ENCODE measurements around the gene LONRF2. TPM values are rescaled to one million over a fixed set of nuclear protein-coding genes. Genes with fewer than 3 reads are reported as not detected.
"Not testable (repeated sequence)": the region's sequence is repeated elsewhere in the genome, so short reads cannot be mapped to it uniquely, and the experiment has no call there.

LONRF2 gene
- total and polyA plus RNA-seq, 2 of the 13 experiments (the other 11 are each of a cell fraction or from before 2014, with no cell fraction given), result not detected

DNA sequence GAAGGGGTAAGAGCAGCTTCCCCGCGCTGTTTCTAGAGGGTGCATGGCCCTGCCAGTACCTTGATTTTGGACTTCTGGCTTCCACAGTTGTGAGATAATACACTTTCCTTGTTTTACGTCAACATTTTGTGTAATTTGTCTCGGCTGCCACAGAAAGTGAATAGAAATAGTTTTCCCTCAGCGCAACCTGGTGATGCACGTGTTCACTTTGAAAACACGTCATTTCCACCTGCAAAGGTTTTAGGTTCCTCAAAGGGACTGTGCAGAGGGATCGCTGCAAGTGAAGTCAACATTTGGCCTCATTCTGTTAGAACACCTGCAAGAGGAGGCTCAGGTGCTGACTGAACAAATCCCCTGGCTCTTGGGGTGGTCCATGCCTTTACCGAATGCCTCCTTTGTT, 71.7 kb downstream of the LONRF2 start:
- FAIRE-seq (no peak), ATAC-seq (no peak), DNase-seq (ENCODE audit: low spot score) (no peak)
- Histone ChIP-seq H3K79me2 (ENCODE audit: insufficient read depth, low read length) (no peaks in the 10 kb centered on the region), H3K36me3 (replicated peaks in 1 of 2; ENCODE audit: control insufficient read depth in 1 of 2, insufficient read depth in 2 of 2, low read length in 2 of 2) (no peaks in the 10 kb centered on the region), H3K9me3 (ENCODE audit: low read length) (no peaks in the 10 kb centered on the region), H3K27ac (ENCODE audit: extremely low read length, insufficient read depth, low read length) (no peak overlapping the region), H3K4me2 (ENCODE audit: low read depth, low read length) (no peak overlapping the region), H3K27me3 (ENCODE audit: control insufficient read depth in 1 of 2, insufficient read depth in 2 of 2, low read length in 2 of 2) (peaks cover 2 to 9% of the 10 kb centered on the region in 2 experiments; a peak in 3 of 5 replicates), H2AFZ (ENCODE audit: low read length) (no peak overlapping the region), H4K20me1 (ENCODE audit: insufficient read depth, low read length) (no peaks in the 10 kb centered on the region), H3K4me3 (replicated peaks in 1 of 3; ENCODE audit: insufficient read depth in 1 of 3, low read depth in 2 of 3, low read length in 3 of 3) (no peak overlapping the region), H3K4me1 (ENCODE audit: insufficient read depth, low read length) (no peaks in the 10 kb centered on the region), H3K9ac (ENCODE audit: insufficient read depth, low read depth, low read length) (no peak overlapping the region)
- no TSS peak for BruUV-seq (replicated peaks)
- ChIA-PET CTCF (ENCODE audit: low intra/inter-chr PET ratio, low total read pairs) (no interaction called here), POLR2A (no interaction called here)
- TF ChIP-seq MBD4 (IDR thresholded peaks at IDR 0.05; ENCODE audit: borderline replicate concordance, low read length) (no peak), ZSCAN12 (CRISPR knock-in tag; IDR thresholded peaks at IDR 0.05) (no peak), SAP130 (CRISPR knock-in tag; IDR thresholded peaks at IDR 0.05; ENCODE audit: low read depth) (no peak), RARG (CRISPR knock-in tag; IDR thresholded peaks at IDR 0.05; ENCODE audit: low read depth) (no peak)
- TF ChIP-seq, protein P1, sequence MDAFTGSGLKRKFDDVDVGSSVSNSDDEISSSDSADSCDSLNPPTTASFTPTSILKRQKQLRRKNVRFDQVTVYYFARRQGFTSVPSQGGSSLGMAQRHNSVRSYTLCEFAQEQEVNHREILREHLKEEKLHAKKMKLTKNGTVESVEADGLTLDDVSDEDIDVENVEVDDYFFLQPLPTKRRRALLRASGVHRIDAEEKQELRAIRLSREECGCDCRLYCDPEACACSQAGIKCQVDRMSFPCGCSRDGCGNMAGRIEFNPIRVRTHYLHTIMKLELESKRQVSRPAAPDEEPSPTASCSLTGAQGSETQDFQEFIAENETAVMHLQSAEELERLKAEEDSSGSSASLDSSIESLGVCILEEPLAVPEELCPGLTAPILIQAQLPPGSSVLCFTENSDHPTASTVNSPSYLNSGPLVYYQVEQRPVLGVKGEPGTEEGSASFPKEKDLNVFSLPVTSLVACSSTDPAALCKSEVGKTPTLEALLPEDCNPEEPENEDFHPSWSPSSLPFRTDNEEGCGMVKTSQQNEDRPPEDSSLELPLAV (CRISPR knock-in tag; conservative IDR thresholded peaks at IDR 0.05; ENCODE audit: low read depth), result no peak
- 53% methylated on average over 9 of the region's 9 CpGs for WGBS (ENCODE audit: low lambda C conversion rate)
- intact Hi-C loops (cut with micrococcal nuclease; ENCODE audit: unreplicated experiment), result no loop called here
- in situ Hi-C loops (cut with HindIII; ENCODE audit: extremely low pct_ligation_motif_present, low pct_unique_long_range_greater_than_20kb), result no loop called here

- H3K36me3 ChIP-seq (replicated peaks in 1 of 2; ENCODE audit: control insufficient read depth in 1 of 2, insufficient read depth in 2 of 2, low read length in 2 of 2), result no peaks in the 10 kb centered on the region
- no peak overlapping the region for H2AFZ ChIP-seq (ENCODE audit: low read length)
- H3K9me3 ChIP-seq (ENCODE audit: low read length), result no peaks in the 10 kb centered on the region
- BruUV-seq (replicated peaks), result no TSS peak
- H3K4me3 ChIP-seq (replicated peaks in 1 of 3; ENCODE audit: insufficient read depth in 1 of 3, low read depth in 2 of 3, low read length in 3 of 3), result no peak overlapping the region
- H4K20me1 ChIP-seq (ENCODE audit: insufficient read depth, low read length), result no peaks in the 10 kb centered on the region
- H3K27me3 ChIP-seq (ENCODE audit: control insufficient read depth in 1 of 2, insufficient read depth in 2 of 2, low read length in 2 of 2), result peaks cover 2 to 10% of the 10 kb centered on the region in 2 experiments; a peak in 3 of 5 replicates
- no peak overlapping the region for H3K4me2 ChIP-seq (ENCODE audit: low read depth, low read length)
- DNase-seq (ENCODE audit: low spot score) (no peak), FAIRE-seq (no peak), ATAC-seq (no peak)
- ChIA-PET POLR2A (no interaction called here), CTCF (ENCODE audit: low intra/inter-chr PET ratio, low total read pairs) (no interaction called here)
- H3K9ac ChIP-seq (ENCODE audit: insufficient read depth, low read depth, low read length), result no peak overlapping the region
- no peaks in the 10 kb centered on the region for H3K4me1 ChIP-seq (ENCODE audit: insufficient read depth, low read length)
- no peaks in the 10 kb centered on the region for H3K79me2 ChIP-seq (ENCODE audit: insufficient read depth, low read length)
- no peak overlapping the region for H3K27ac ChIP-seq (ENCODE audit: extremely low read length, insufficient read depth, low read length)
- 56% methylated on average over 5 of the region's 5 CpGs for WGBS (ENCODE audit: low lambda C conversion rate)
- TF ChIP-seq PRPF4 (IDR thresholded peaks at IDR 0.05; ENCODE audit: low read depth, low read length, poor library complexity, severe bottlenecking) (no peak), HNRNPUL1 (IDR thresholded peaks at IDR 0.05; ENCODE audit: low read depth, low read length) (no peak), ZNF17 (CRISPR knock-in tag; IDR thresholded peaks at IDR 0.05) (no peak), YEATS4 (CRISPR knock-in tag; IDR thresholded peaks at IDR 0.05; ENCODE audit: borderline replicate concordance) (no peak), ZNF605 (CRISPR knock-in tag; IDR thresholded peaks at IDR 0.05) (no peak)
- intact Hi-C loops (cut with micrococcal nuclease; ENCODE audit: unreplicated experiment), result no loop called here
- in situ Hi-C loops (cut with HindIII; ENCODE audit: extremely low pct_ligation_motif_present, low pct_unique_long_range_greater_than_20kb), result loop anchor here (5.0 to 10.0 kb wide), 3 partner anchors 434 to 692 kb away; no protein-coding TSS in a partner anchor
Observed at GRCh38 chr2:100248971-100249370, 73.3 kb downstream of the LONRF2 start.

DNA sequence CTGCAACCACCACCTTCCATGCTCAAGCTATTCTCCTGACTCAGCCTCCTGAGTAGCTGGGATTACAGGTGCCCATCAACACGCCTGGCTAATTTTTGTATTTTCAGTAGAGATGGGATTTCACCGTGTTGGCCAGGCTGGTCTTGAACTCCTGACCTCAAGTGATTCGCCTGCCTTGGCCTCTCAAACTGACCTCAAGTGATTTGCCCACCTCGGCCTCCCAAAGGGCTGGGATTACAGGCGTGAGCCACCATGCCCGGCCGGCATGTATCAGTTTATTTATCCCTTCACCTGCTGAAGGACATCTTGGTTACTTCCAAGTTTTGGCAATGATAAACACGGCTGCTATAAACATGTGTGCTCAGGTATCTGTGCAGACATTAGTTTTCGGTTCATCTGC, 73.7 kb downstream of the LONRF2 start:
- H3K9ac ChIP-seq (ENCODE audit: insufficient read depth, low read depth, low read length); ATAC-seq; H3K27me3 ChIP-seq (ENCODE audit: control insufficient read depth in 1 of 2, insufficient read depth in 2 of 2, low read length in 2 of 2); intact Hi-C loops (cut with micrococcal nuclease; ENCODE audit: unreplicated experiment); H3K4me2 ChIP-seq (ENCODE audit: low read depth, low read length); FAIRE-seq; H3K4me3 ChIP-seq (replicated peaks in 1 of 3; ENCODE audit: insufficient read depth in 1 of 3, low read depth in 2 of 3, low read length in 3 of 3); H3K79me2 ChIP-seq (ENCODE audit: insufficient read depth, low read length); H3K4me1 ChIP-seq (ENCODE audit: insufficient read depth, low read length); H3K36me3 ChIP-seq (replicated peaks in 1 of 2; ENCODE audit: control insufficient read depth in 1 of 2, insufficient read depth in 2 of 2, low read length in 2 of 2); POLR2A ChIA-PET; H4K20me1 ChIP-seq (ENCODE audit: insufficient read depth, low read length); CTCF ChIA-PET (ENCODE audit: low intra/inter-chr PET ratio, low total read pairs); H3K27ac ChIP-seq (ENCODE audit: extremely low read length, insufficient read depth, low read length); H2AFZ ChIP-seq (ENCODE audit: low read length); H3K9me3 ChIP-seq (ENCODE audit: low read length); BruUV-seq (replicated peaks); DNase-seq (ENCODE audit: low spot score): not testable (repeated sequence)
- in situ Hi-C loops (cut with HindIII; ENCODE audit: extremely low pct_ligation_motif_present, low pct_unique_long_range_greater_than_20kb), result loop anchor here (5.0 to 10.0 kb wide), 3 partner anchors 434 to 691 kb away; no protein-coding TSS in a partner anchor
- 34% methylated on average over 9 of the region's 9 CpGs for WGBS (ENCODE audit: low lambda C conversion rate)
